Measurements from ENCODE around the gene GTF2F2.

GTF2F2 gene

GRCh38 chr13:45180303-45180702, 60.0 kb downstream of the GTF2F2 start:
- no peak for TF ChIP-seq GATA3 (IDR thresholded peaks at IDR 0.05; ENCODE audit: low read depth, low read length)
- no peak for TF ChIP-seq GATA2 (IDR thresholded peaks at IDR 0.05; ENCODE audit: low read depth, low read length)

- TF ChIP-seq GATA3 (IDR thresholded peaks at IDR 0.05; ENCODE audit: low read depth, low read length) (no peak), GATA2 (IDR thresholded peaks at IDR 0.05; ENCODE audit: low read depth, low read length) (no peak)
Observed at GRCh38 chr13:45180713-45181601, 60.6 kb downstream of the GTF2F2 start.

GRCh38 chr13:45184693-45185092, 64.4 kb downstream of the GTF2F2 start:
- TF ChIP-seq GATA2 (IDR thresholded peaks at IDR 0.05; ENCODE audit: low read depth, low read length) (no peak), GATA3 (IDR thresholded peaks at IDR 0.05; ENCODE audit: low read depth, low read length) (no peak)

GRCh38 chr13:45185286-45185685, 65.0 kb downstream of the GTF2F2 start:
- TF ChIP-seq GATA2 (IDR thresholded peaks at IDR 0.05; ENCODE audit: low read depth, low read length) = no peak
- TF ChIP-seq GATA3 (IDR thresholded peaks at IDR 0.05; ENCODE audit: low read depth, low read length) = no peak

GRCh38 chr13:45191874-45192273, 71.6 kb downstream of the GTF2F2 start:
- no peak for TF ChIP-seq GATA3 (IDR thresholded peaks at IDR 0.05; ENCODE audit: low read depth, low read length)
- no peak for TF ChIP-seq GATA2 (IDR thresholded peaks at IDR 0.05; ENCODE audit: low read depth, low read length)

- TF ChIP-seq GATA3 (IDR thresholded peaks at IDR 0.05; ENCODE audit: low read depth, low read length) = no peak
- no peak for TF ChIP-seq GATA2 (IDR thresholded peaks at IDR 0.05; ENCODE audit: low read depth, low read length)
Observed at GRCh38 chr13:45194081-45194939, 74.0 kb downstream of the GTF2F2 start.

- no peak for TF ChIP-seq GATA2 (IDR thresholded peaks at IDR 0.05; ENCODE audit: low read depth, low read length)
- TF ChIP-seq GATA3 (IDR thresholded peaks at IDR 0.05; ENCODE audit: low read depth, low read length) = no peak
Observed at GRCh38 chr13:45195421-45195820, 75.1 kb downstream of the GTF2F2 start.

GRCh38 chr13:45196096-45196495, 75.8 kb downstream of the GTF2F2 start:
- TF ChIP-seq GATA2 (IDR thresholded peaks at IDR 0.05; ENCODE audit: low read depth, low read length) (no peak), GATA3 (IDR thresholded peaks at IDR 0.05; ENCODE audit: low read depth, low read length) (no peak)

GRCh38 chr13:45196622-45197021, 76.3 kb downstream of the GTF2F2 start:
- TF ChIP-seq GATA2 (IDR thresholded peaks at IDR 0.05; ENCODE audit: low read depth, low read length) (no peak), GATA3 (IDR thresholded peaks at IDR 0.05; ENCODE audit: low read depth, low read length) (no peak)

GRCh38 chr13:45198041-45198440, 77.7 kb downstream of the GTF2F2 start:
- no peak for TF ChIP-seq GATA2 (IDR thresholded peaks at IDR 0.05; ENCODE audit: low read depth, low read length)
- no peak for TF ChIP-seq GATA3 (IDR thresholded peaks at IDR 0.05; ENCODE audit: low read depth, low read length)

- TF ChIP-seq GATA3 (IDR thresholded peaks at IDR 0.05; ENCODE audit: low read depth, low read length) (no peak), GATA2 (IDR thresholded peaks at IDR 0.05; ENCODE audit: low read depth, low read length) (no peak)
Observed at GRCh38 chr13:45198924-45199323, 78.6 kb downstream of the GTF2F2 start.

GRCh38 chr13:45199711-45200110, 79.4 kb downstream of the GTF2F2 start:
- no peak for TF ChIP-seq GATA3 (IDR thresholded peaks at IDR 0.05; ENCODE audit: low read depth, low read length)
- TF ChIP-seq GATA2 (IDR thresholded peaks at IDR 0.05; ENCODE audit: low read depth, low read length) = no peak

- TF ChIP-seq GATA3 (IDR thresholded peaks at IDR 0.05; ENCODE audit: low read depth, low read length) (no peak), GATA2 (IDR thresholded peaks at IDR 0.05; ENCODE audit: low read depth, low read length) (no peak)
Observed at GRCh38 chr13:45200701-45201232, 80.5 kb downstream of the GTF2F2 start, which contains the start of gene KCTD4. Gene KCTD4, minus strand, starts transcription at chr13:45201045. Its CDS starts 6,478 bp downstream, at chr13:45194567.

- TF ChIP-seq GATA3 (IDR thresholded peaks at IDR 0.05; ENCODE audit: low read depth, low read length) (no peak), GATA2 (IDR thresholded peaks at IDR 0.05; ENCODE audit: low read depth, low read length) (no peak)
Observed at GRCh38 chr13:45205124-45205523, 84.8 kb downstream of the GTF2F2 start.

All from SH-SY5Y (cell line).